NCI-H526 (cell line): ENCODE results near the gene OPRM1.
A peak's percentile ranks its signal among the peaks of the same experiment; 100 is the strongest.

Source experiments
- DNase-seq, 2 experiments: peaks; one replicate each; lab custom pipeline; 2025; lab: John Stamatoyannopoulos, UW

The OPRM1 gene

GRCh38 chr6:154080461-154081189, 41.6 kb downstream of the OPRM1 start:
- DNase-seq, result no peak

- DNase-seq, result no peak
These were observed 47.5 kb downstream of the OPRM1 start for GRCh38 chr6:154086510-154086909.

- no peak for DNase-seq
These were observed 53.4 kb downstream of the OPRM1 start for GRCh38 chr6:154092326-154092962.

DNA sequence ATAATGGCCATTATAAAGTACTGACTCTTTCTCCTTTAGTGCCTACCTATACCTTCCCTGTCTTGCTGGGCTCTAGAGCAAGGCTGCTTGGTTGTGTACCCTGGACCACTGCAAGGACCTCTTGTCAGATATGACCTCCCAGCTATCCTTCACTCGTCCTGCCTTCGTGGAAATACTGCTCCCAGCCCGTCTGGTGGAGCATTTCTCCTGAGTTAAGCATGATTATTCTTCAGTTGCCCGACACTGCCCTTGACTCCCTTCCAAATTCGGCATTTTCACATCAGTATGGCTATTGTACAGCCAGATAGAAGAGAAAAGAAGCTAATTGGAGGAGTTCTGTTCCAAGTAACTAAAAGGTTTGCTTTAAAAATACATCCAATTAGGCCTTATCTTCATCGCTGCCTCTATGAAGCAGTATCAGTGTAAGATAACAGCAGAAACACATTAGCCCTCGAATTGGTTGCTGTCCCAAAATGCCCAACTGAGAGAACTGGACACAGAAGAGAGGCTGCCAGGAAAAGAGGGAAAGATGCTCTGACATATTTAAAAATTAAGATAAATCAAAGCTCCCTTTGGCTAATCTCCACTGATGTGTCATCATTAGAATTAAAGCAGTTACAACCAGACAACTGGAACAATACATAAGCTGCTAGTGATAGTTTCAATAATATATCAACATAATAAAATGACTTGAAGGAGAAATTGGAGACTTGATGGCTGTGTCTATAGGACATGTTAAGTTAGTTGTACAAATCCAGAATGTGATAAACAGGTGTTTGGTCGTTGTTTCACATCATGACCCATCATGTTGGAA, 54.4 kb downstream of the OPRM1 start:
- DNase-seq, result no peak

GRCh38 chr6:154095571-154095970, 56.5 kb downstream of the OPRM1 start:
- DNase-seq, result no peak

DNA sequence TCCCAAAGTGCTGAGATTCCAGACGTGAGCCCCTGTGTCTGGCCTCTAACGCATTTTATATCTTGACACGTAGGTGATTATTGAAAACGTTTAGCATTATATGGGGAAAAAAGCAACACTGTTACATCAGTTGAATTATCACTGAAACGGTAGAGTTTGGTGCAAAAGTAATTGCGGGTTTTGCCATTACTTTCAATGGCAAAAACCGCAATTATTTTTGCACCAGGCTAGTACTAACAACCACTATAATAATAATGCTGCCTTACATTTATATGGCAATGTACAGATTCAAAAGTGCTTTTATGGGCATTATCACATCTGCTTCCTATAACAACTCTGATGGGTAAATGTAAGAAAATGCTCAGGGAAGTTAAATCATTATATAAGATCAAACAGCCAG, 57.3 kb downstream of the OPRM1 start:
- peak in 1 of 2 experiments; percentile 3 for DNase-seq

GRCh38 chr6:154096834-154097233, 57.8 kb downstream of the OPRM1 start:
- DNase-seq, result no peak

DNA sequence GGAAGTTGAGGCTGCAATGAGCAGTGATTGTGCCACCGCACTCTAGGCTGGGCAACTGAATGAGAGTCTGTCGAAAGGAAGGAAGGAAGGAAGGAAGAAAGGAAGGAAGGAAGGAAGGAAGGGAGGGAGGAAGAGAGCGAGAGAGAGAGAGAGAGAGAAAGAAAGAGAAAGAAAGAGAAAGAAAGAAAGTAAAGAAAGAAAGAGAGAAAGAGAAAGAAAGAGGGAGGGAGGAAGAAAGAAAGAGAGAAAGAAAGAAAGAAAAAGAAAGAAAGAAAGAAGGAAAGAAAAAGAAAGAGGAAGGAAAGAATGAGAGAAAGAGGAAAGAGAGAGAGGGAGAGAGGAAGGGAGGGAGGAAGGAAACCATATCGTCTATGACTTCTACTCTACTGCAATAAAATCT, 60.2 kb downstream of the OPRM1 start:
- DNase-seq, result no peak

DNA sequence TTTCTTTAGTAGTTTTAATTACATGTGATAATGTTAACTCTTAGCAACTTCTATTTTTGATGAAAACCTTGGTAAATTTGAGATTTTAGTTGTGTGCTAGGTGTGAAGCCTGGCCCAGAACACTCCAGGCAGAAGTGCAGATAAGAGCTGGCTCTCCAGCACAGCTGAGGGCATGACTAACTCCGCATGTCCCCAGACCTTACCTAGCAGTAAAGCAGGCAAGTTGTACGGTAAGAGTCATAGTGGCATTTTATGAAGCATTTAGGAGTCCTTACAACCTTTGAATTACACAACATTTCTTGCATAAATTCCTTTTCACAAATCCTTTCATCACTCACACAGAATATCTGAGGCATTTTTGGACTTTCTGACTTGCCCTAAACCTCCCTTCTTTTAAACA, 67.2 kb downstream of the OPRM1 start:
- DNase-seq, result no peak

- no peak for DNase-seq
These were observed 72.0 kb downstream of the OPRM1 start for GRCh38 chr6:154111025-154111424.

GRCh38 chr6:154112181-154112809, 73.3 kb downstream of the OPRM1 start:
- no peak for DNase-seq

DNA sequence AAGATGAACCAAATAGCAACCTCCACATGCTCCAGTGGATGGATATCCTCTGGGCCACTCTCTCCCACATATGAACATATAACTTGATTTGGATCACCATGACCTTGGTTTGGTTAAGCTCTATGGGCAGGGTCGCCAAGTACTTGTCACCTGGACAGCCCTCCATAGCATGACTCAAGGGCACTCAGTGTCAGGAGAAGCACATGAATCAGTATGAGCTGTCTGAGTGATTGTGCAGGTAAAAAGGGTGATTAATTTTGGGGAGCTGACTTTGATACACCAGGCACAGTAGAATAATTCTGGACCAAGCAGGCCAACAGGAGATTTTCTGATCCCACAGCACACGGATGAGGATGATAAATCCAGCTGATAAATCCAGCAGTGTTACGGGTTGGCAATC, 74.4 kb downstream of the OPRM1 start:
- no peak for DNase-seq

GRCh38 chr6:154117485-154117884, 78.4 kb downstream of the OPRM1 start:
- no peak for DNase-seq

- no peak for DNase-seq
These were observed 83.3 kb downstream of the OPRM1 start for GRCh38 chr6:154122195-154122925.

DNA sequence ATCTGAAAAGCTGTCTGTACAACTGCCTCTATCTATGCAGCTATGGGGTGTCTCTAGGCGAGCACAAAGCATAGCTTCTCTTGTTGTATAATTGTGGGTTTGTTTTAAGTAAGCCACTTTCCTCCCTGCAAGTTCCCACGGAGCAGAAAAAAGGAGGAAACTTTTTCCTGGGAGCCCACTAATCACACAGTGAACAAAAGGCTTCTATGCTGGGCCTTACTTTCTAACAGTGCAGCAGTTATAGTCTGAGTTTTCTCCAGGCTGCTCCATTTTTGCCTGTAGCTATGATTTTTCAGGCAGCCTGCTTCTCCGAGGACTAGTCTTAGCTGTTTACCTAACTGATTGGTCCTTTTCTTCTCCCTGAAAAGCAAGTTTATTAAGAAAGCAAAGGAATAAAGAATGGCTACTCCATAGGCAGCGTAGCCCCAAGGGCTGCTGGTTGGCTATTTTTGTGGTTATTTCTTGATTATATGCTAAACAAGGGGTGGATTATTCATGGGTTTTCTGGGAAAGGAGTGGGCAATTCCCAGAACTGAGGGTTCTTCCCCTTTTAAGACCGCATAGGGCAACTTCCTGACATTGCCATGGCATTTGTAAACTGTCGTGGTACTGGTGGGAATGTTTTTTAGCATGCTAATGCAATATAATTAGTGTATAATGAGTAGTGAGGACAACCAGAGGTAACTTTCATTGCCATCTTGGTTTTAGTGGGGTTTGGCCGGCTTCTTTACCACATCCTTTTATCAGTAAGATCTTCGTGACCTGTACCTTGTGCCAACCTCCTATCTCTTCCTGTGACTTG, 84.3 kb downstream of the OPRM1 start:
- no peak for DNase-seq

- DNase-seq, result no peak
These were observed 86.4 kb downstream of the OPRM1 start for GRCh38 chr6:154125421-154125820.

DNA sequence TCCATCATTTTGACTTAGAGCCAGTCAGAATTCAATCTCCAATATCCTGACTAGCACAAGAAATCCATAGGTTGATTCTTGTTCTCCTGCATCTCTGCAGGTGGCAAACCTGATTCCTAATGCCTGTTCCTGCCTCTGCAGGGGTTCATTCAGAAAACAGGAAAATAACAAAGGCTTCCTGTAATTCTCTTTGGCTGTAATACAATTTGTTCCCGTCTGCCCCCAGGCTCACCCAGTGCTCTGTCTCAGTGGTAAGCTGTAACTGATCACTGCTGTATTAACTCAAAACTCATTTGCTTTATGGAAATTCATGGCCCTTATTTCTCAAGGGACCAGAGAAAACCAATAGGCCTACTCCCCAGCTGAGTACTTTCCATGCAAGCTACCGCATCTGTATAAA, 88.6 kb downstream of the OPRM1 start:
- peak; percentile 91 to 92 for DNase-seq

DNA sequence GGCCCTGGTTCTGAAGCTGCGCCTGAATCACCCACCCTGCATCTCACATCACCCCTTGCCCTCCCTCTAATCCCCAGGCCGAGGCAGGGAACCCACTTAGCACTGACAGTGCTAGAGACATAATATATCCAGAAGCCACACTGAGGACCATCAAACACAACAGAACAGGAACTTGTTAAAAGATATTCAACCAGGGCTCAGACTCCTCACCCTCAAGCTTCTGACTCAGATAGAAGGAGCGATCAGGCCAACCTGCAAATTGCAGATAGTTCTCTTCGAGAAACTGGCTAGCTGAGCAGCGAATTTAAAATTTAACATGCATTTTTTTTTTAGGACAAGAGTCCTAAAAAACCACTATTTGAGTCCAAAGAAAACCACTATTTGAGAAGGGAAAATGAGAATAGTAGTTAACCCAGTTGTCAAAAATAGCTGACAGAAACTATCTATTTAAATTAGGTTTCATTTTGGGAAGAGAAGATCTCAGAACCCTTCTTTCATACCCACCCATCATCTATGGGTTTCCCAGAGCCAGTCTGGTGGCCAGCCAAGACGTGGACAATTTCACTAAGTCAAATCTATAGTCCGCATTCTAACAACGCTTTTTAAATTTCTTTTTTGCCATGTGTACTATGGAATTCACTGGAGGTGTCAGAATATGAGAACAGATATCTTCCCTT, 95.6 kb downstream of the OPRM1 start:
- no peak for DNase-seq

GRCh38 chr6:154138793-154139192, 99.8 kb downstream of the OPRM1 start:
- no peak for DNase-seq

DNA sequence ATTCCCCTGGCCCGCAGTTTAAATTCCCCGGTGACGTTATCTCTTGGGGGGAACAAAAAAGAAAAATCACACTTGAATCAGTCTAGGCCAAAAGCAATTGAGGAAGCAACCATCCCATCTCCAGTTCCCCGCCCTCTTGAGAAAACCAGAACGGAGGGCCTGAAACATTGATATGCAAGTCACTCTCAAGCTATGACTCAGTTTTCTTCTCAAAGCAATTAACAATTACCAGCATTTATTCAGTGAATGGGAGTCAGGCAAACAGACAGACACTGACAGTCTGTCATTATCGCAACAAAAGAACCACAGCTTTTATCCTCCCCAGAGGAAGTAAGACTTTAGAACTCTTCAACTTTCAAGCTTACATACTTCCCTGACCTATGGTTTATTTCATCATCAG, 100.9 kb downstream of the OPRM1 start:
- no peak for DNase-seq
